Esophagus muscularis mucosa (tissue), 4 donors: ENCODE results near the gene MECR. TPM values are rescaled to one million over a fixed set of nuclear protein-coding genes. Genes with fewer than 3 reads are reported as not detected.

Experiments used
- DNase-seq: peaks from one replicate; pipeline ENCODE4 v3.0.0-alpha.2; 2017; ENCODE audit errors: extremely low spot score
- H3K27ac ChIP-seq, 4 donors: fragments of 200-600 bp; sonication (generic); replicated peaks in 1 of 4; 1 replicate in 3 of 4; 2 replicates in 1 of 4; pipeline ENCODE4 v1.5.1; 2016 to 2019; ENCODE audit warnings: mild to moderate bottlenecking in 1 of 4
- H3K27me3 ChIP-seq, 4 donors: fragments of 200-600 bp; sonication (generic); one replicate each; pipeline versions ENCODE4 v1.5.1 to v1.6.0; 2016 to 2019
- H3K36me3 ChIP-seq, 4 donors: fragments of 200-600 bp; sonication (generic); one replicate each; pipeline ENCODE4 v1.5.1; 2016 to 2019
- H3K4me1 ChIP-seq, 4 donors: fragments of 200-600 bp; sonication (generic); one replicate each; pipeline ENCODE4 v1.5.1; 2016 to 2019
- H3K4me3 ChIP-seq, 4 donors: fragments of 200-600 bp; sonication (generic); 1 replicate in 2 of 4; 2 replicates in 2 of 4; pipeline ENCODE4 v1.5.1; 2016 to 2019; ENCODE audit warnings: mild to moderate bottlenecking in 4 of 4, moderate library complexity in 1 of 4
- H3K9me3 ChIP-seq, 4 donors: fragments of 200-600 bp; sonication (generic); 1 replicate in 3 of 4; 2 replicates in 1 of 4; pipeline ENCODE4 v1.5.1; 2016 to 2019
- CTCF ChIP-seq, 3 experiments: fragments of 200-600 bp in 2 of 3; fragments of 450-650 bp in 1 of 3; sonication (generic) in 2 of 3; IDR thresholded peaks; one replicate each; pipeline ENCODE4 v1.5.1; 2017 to 2019; ENCODE audit warnings: antibody characterized with exemption in 3 of 3, mild to moderate bottlenecking in 2 of 3, moderate library complexity in 1 of 3
- EP300 ChIP-seq: sonication (generic); formaldehyde crosslinking; IDR thresholded peaks from one replicate; pipeline ENCODE4 v1.6.1; 2017; ENCODE audit warnings: antibody characterized with exemption
- POLR2A ChIP-seq: fragments of 450-650 bp; IDR thresholded peaks from one replicate; pipeline ENCODE4 v1.6.1; 2017; ENCODE audit warnings: antibody characterized with exemption, moderate library complexity, mild to moderate bottlenecking, low read depth
- POLR2AphosphoS5 ChIP-seq, 2 donors: sonication (generic); formaldehyde crosslinking; IDR thresholded peaks; one replicate each; pipeline ENCODE4 v1.6.1; 2017; ENCODE audit warnings: antibody characterized with exemption in 2 of 2
- WGBS: methylation state at CpG from one replicate; pipeline ENCODE4 v1.1.5; 2018; 5-methylcytosine and 5-hydroxymethylcytosine counted together
- intact Hi-C: fragments of 100-400 bp; cut with DNase I; formaldehyde crosslinking; loops from one replicate; pipeline ENCODE4 v1.15.1; 2023
- total RNA-seq, 4 donors: library from RNA; depleted of rRNA; stranded (reverse); fragments of >200 nt; gene quantifications; one replicate each; pipeline versions ENCODE4 v1.1.0 to v1.2.1, GENCODE V29; 2016

The MECR gene
- total RNA-seq, 4 donors from 2014 or later: 15.4 to 20.2 (median 18.6) TPM

- no peak overlapping the region for H3K27ac ChIP-seq
- peaks cover 11 to 18% (median 17%) of the 10 kb centered on the region in 4 donors for H3K4me1 ChIP-seq
- intact Hi-C loops: no loop called here
- H3K36me3 ChIP-seq: peaks cover 0 to 40% (median 28%) of the 10 kb centered on the region in 4 donors
- WGBS: 88% methylated on average over 14 of the region's 14 CpGs
- H3K4me3 ChIP-seq: no peak overlapping the region
- no peak for DNase-seq
- H3K27me3 ChIP-seq: no peaks in the 10 kb centered on the region
- no peaks in the 10 kb centered on the region for H3K9me3 ChIP-seq
- TF ChIP-seq POLR2A (no peak), EP300 (no peak), POLR2AphosphoS5 (IDR thresholded peaks at IDR 0.05) (no peak), CTCF (IDR thresholded peaks at IDR 0.05) (no peak)
These were observed 44.7 kb upstream of the MECR start for GRCh38 chr1:29275435-29275834.

DNA sequence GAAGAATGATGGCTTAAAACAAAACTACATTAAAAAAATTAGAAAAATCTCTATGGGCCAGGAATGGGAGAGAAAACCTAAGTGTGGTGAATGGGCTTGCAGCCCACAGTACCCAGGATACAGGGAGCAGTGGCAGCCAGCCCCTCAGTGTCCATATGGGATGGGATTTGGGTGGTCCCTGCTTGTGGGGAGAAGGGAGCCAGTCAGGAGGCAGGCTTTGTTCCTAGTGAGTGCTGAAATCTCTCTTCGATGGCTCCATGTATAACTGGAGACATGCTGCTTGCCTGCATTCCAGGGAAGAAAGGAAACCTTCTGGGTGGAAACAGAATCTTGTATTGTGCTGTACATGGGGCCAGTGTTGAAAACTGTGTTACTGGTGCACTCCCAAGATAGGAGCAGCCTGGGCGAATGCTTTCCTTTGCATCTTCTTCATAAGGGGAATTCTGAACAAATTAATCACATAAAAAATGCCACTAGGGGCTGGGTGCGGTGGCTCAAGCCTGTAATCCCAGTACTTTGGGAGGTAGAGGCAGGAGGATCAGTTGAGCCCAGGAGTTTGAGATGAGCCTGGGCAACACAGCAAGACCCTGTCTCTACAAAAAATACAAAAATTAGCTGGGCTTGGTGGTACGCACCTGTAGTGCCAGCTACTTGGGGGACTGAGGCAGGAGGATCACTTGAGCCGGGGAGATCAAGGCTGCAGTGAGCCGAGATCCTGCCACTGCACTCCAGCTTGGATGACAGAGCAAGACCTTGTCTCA lies 41.6 kb upstream of the MECR start:
- H3K27ac ChIP-seq: peak overlapping the region in 3 of 4 donors; percentile 3 to 49 (median 26)
- no peak overlapping the region for H3K4me3 ChIP-seq
- intact Hi-C loops: no loop called here
- no peak for DNase-seq
- H3K4me1 ChIP-seq: peaks cover 11 to 18% (median 17%) of the 10 kb centered on the region in 4 donors
- whole genome bisulfite sequencing: 67% methylated on average over 6 of the region's 6 CpGs
- TF ChIP-seq CTCF (IDR thresholded peaks at IDR 0.05) (no peak), POLR2A (no peak), POLR2AphosphoS5 (IDR thresholded peaks at IDR 0.05) (no peak), EP300 (no peak)
- H3K9me3 ChIP-seq: no peaks in the 10 kb centered on the region
- H3K36me3 ChIP-seq: peaks cover 0 to 18% (median 14%) of the 10 kb centered on the region in 4 donors
- H3K27me3 ChIP-seq: no peaks in the 10 kb centered on the region

GRCh38 chr1:29271724-29272123 lies 41.0 kb upstream of the MECR start:
- no peak for TF ChIP-seq POLR2A
- TF ChIP-seq POLR2AphosphoS5 (IDR thresholded peaks at IDR 0.05): peak in 1 of 2 donors; percentile 5
- Histone ChIP-seq H3K36me3 (peaks cover 0 to 15% (median 14%) of the 10 kb centered on the region in 4 donors), H3K9me3 (no peaks in the 10 kb centered on the region), H3K4me3 (no peak overlapping the region), H3K4me1 (peaks cover 11 to 18% (median 17%) of the 10 kb centered on the region in 4 donors), H3K27me3 (no peaks in the 10 kb centered on the region), H3K27ac (peak overlapping the region in 3 of 4 donors; percentile 3 to 49 (median 26))
- no peak for DNase-seq
- intact Hi-C loops: no loop called here
- WGBS: 7% methylated on average over 7 of the region's 7 CpGs

- intact Hi-C loops: no loop called here
- 52% methylated on average over 3 of the region's 3 CpGs for WGBS
- peak overlapping the region in 1 of 4 donors; percentile 40 for H3K27ac ChIP-seq
These were observed 40.3 kb upstream of the MECR start for GRCh38 chr1:29270929-29271521.

GRCh38 chr1:29269382-29269781 lies 38.6 kb upstream of the MECR start:
- no peak overlapping the region for H3K4me3 ChIP-seq
- H3K27ac ChIP-seq: no peak overlapping the region
- no peaks in the 10 kb centered on the region for H3K36me3 ChIP-seq
- H3K4me1 ChIP-seq: peaks cover 11 to 18% (median 17%) of the 10 kb centered on the region in 4 donors
- 58% methylated on average over 8 of the region's 8 CpGs for WGBS
- no peaks in the 10 kb centered on the region for H3K27me3 ChIP-seq
- DNase-seq: no peak
- H3K9me3 ChIP-seq: no peaks in the 10 kb centered on the region
- no peak for TF ChIP-seq CTCF (IDR thresholded peaks at IDR 0.05)
- TF ChIP-seq POLR2A: no peak
- TF ChIP-seq POLR2AphosphoS5 (IDR thresholded peaks at IDR 0.05): no peak
- TF ChIP-seq EP300: no peak
- intact Hi-C loops: no loop called here

More at GRCh38 chr1:29270929-29271521, 40.3 kb upstream of the MECR start:
- no peaks in the 10 kb centered on the region for H3K9me3 ChIP-seq
- no peak for TF ChIP-seq POLR2AphosphoS5 (IDR thresholded peaks at IDR 0.05)
- TF ChIP-seq EP300: no peak
- H3K4me1 ChIP-seq: peaks cover 11 to 18% (median 17%) of the 10 kb centered on the region in 4 donors
- DNase-seq: no peak
- H3K4me3 ChIP-seq: no peak overlapping the region
- no peaks in the 10 kb centered on the region for H3K27me3 ChIP-seq
- H3K36me3 ChIP-seq: peaks cover 0 to 9% (median 8%) of the 10 kb centered on the region in 4 donors
